ENCODE measurements around the gene TRAPPC3.

TRAPPC3 gene

GRCh38 chr1:36107394-36107793 lies 41.9 kb downstream of the TRAPPC3 start:
- Histone ChIP-seq H3K4me1 (ENCODE audit: control insufficient read depth, low read length) (no peaks in the 10 kb centered on the region), H3K9me2 (replicated peaks; ENCODE audit: control insufficient read depth, low read length) (no peaks in the 10 kb centered on the region), H3K4me2 (ENCODE audit: low read length) (no peak overlapping the region), H3K27me3 (ENCODE audit: control insufficient read depth, low read length) (no peaks in the 10 kb centered on the region), H3K27ac (ENCODE audit: low read depth, low read length) (no peak overlapping the region), H3F3A (ENCODE audit: control insufficient read depth, insufficient read depth) (no peaks in the 10 kb centered on the region), H3K9me3 (ENCODE audit: control insufficient read depth, insufficient read depth, low read length) (no peaks in the 10 kb centered on the region), H3K36me3 (ENCODE audit: control insufficient read depth, low read length) (no peaks in the 10 kb centered on the region), H4K20me1 (ENCODE audit: control insufficient read depth, insufficient read depth, low read depth, low read length) (no peaks in the 10 kb centered on the region), H3K4me3 (ENCODE audit: low read length) (no peak overlapping the region), H3K79me2 (ENCODE audit: control insufficient read depth, low read length) (no peaks in the 10 kb centered on the region)
- no peak for TF ChIP-seq EZH2phosphoT487 (IDR thresholded peaks at IDR 0.05; ENCODE audit: borderline replicate concordance, low read length)
- TF ChIP-seq CTCF (IDR thresholded peaks at IDR 0.05; ENCODE audit: low read depth, low read length, poor library complexity, severe bottlenecking), result no peak

GRCh38 chr1:36106269-36106668 lies 43.0 kb downstream of the TRAPPC3 start:
- Histone ChIP-seq H3K27me3 (ENCODE audit: control insufficient read depth, low read length) (no peaks in the 10 kb centered on the region), H3K36me3 (ENCODE audit: control insufficient read depth, low read length) (no peaks in the 10 kb centered on the region), H3K4me2 (ENCODE audit: low read length) (no peak overlapping the region), H3K4me1 (ENCODE audit: control insufficient read depth, low read length) (no peaks in the 10 kb centered on the region), H3K9me3 (ENCODE audit: control insufficient read depth, insufficient read depth, low read length) (no peaks in the 10 kb centered on the region), H4K20me1 (ENCODE audit: control insufficient read depth, insufficient read depth, low read depth, low read length) (no peaks in the 10 kb centered on the region), H3K79me2 (ENCODE audit: control insufficient read depth, low read length) (no peaks in the 10 kb centered on the region), H3K9me2 (replicated peaks; ENCODE audit: control insufficient read depth, low read length) (no peaks in the 10 kb centered on the region), H3F3A (ENCODE audit: control insufficient read depth, insufficient read depth) (no peaks in the 10 kb centered on the region), H3K27ac (ENCODE audit: low read depth, low read length) (no peak overlapping the region), H3K4me3 (ENCODE audit: low read length) (no peak overlapping the region)
- TF ChIP-seq EZH2phosphoT487 (IDR thresholded peaks at IDR 0.05; ENCODE audit: borderline replicate concordance, low read length) (no peak), CTCF (IDR thresholded peaks at IDR 0.05; ENCODE audit: low read depth, low read length, poor library complexity, severe bottlenecking) (no peak)

GRCh38 chr1:36101546-36101945 lies 47.7 kb downstream of the TRAPPC3 start:
- Histone ChIP-seq H3K27me3 (ENCODE audit: control insufficient read depth, low read length) (no peaks in the 10 kb centered on the region), H3K9me2 (replicated peaks; ENCODE audit: control insufficient read depth, low read length) (no peaks in the 10 kb centered on the region), H3F3A (ENCODE audit: control insufficient read depth, insufficient read depth) (peaks cover 2% of the 10 kb centered on the region; the same call in 1 of the 2 replicates), H3K79me2 (ENCODE audit: control insufficient read depth, low read length) (no peaks in the 10 kb centered on the region), H3K36me3 (ENCODE audit: control insufficient read depth, low read length) (no peaks in the 10 kb centered on the region; the same call in 1 of the 2 replicates), H3K4me3 (ENCODE audit: low read length) (no peak overlapping the region), H3K27ac (ENCODE audit: low read depth, low read length) (no peak overlapping the region), H4K20me1 (ENCODE audit: control insufficient read depth, insufficient read depth, low read depth, low read length) (no peaks in the 10 kb centered on the region), H3K9me3 (ENCODE audit: control insufficient read depth, insufficient read depth, low read length) (no peaks in the 10 kb centered on the region), H3K4me1 (ENCODE audit: control insufficient read depth, low read length) (peaks cover 4% of the 10 kb centered on the region), H3K4me2 (ENCODE audit: low read length) (no peak overlapping the region)
- TF ChIP-seq CTCF (IDR thresholded peaks at IDR 0.05; ENCODE audit: low read depth, low read length, poor library complexity, severe bottlenecking), result no peak
- no peak for TF ChIP-seq EZH2phosphoT487 (IDR thresholded peaks at IDR 0.05; ENCODE audit: borderline replicate concordance, low read length)

- no peaks in the 10 kb centered on the region for H3K79me2 ChIP-seq (ENCODE audit: control insufficient read depth, low read length)
- peaks cover 8% of the 10 kb centered on the region for H3F3A ChIP-seq (ENCODE audit: control insufficient read depth, insufficient read depth)
Observed at GRCh38 chr1:36100376-36100775, 48.9 kb downstream of the TRAPPC3 start.

More at GRCh38 chr1:36100376-36100775, 48.9 kb downstream of the TRAPPC3 start:
- H3K9me2 ChIP-seq (replicated peaks; ENCODE audit: control insufficient read depth, low read length), result no peaks in the 10 kb centered on the region
- peaks cover 10% of the 10 kb centered on the region for H3K36me3 ChIP-seq (ENCODE audit: control insufficient read depth, low read length)
- peaks cover 4% of the 10 kb centered on the region for H3K4me1 ChIP-seq (ENCODE audit: control insufficient read depth, low read length)
- no peak overlapping the region for H3K4me3 ChIP-seq (ENCODE audit: low read length)
- TF ChIP-seq EZH2phosphoT487 (IDR thresholded peaks at IDR 0.05; ENCODE audit: borderline replicate concordance, low read length) (no peak), CTCF (IDR thresholded peaks at IDR 0.05; ENCODE audit: low read depth, low read length, poor library complexity, severe bottlenecking) (no peak)
- no peak overlapping the region for H3K4me2 ChIP-seq (ENCODE audit: low read length)
- H3K27me3 ChIP-seq (ENCODE audit: control insufficient read depth, low read length), result no peaks in the 10 kb centered on the region
- H4K20me1 ChIP-seq (ENCODE audit: control insufficient read depth, insufficient read depth, low read depth, low read length), result no peaks in the 10 kb centered on the region
- H3K27ac ChIP-seq (ENCODE audit: low read depth, low read length), result no peak overlapping the region
- no peaks in the 10 kb centered on the region for H3K9me3 ChIP-seq (ENCODE audit: control insufficient read depth, insufficient read depth, low read length)
